NCI-H128 (cell line): ENCODE measurements around the gene GRIN2A.

ENCODE experiments used
- DNase-seq: peaks from one replicate; lab custom pipeline; 2025; ENCODE audit not compliant: unreplicated experiment; lab: John Stamatoyannopoulos, UW

The GRIN2A gene

DNA sequence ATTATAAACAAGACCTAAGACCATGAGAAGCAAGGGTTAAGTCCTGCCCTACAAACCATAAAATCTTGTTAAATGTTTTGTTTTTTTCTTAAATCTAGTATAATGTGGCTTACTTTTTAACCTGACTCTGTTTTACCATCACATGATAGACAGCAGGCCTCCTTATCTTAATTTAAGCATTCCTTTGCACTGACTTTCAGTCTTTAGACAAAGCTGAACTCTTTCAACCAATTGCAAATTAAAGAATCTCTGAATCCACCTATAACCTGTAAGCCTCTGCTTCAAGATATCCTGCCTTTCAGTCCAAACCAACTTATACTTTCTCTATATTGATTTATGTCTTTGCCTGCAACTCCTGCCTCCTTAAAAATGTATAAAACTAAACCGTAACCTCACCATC lies 478.5 kb downstream of the GRIN2A start:
- DNase-seq, result no peak
